GM19238 (cell line): ENCODE data around the gene LPCAT4.
"Not testable (repeated sequence)": the region's sequence is repeated elsewhere in the genome, so short reads cannot be mapped to it uniquely, and the experiment has no call there.

Experiments used
- DNase-seq: peaks from one replicate; pipeline ENCODE4 v3.0.0; 2011; ENCODE audit warnings: low spot score; ENCODE audit not compliant: insufficient read length

Gene LPCAT4

DNA sequence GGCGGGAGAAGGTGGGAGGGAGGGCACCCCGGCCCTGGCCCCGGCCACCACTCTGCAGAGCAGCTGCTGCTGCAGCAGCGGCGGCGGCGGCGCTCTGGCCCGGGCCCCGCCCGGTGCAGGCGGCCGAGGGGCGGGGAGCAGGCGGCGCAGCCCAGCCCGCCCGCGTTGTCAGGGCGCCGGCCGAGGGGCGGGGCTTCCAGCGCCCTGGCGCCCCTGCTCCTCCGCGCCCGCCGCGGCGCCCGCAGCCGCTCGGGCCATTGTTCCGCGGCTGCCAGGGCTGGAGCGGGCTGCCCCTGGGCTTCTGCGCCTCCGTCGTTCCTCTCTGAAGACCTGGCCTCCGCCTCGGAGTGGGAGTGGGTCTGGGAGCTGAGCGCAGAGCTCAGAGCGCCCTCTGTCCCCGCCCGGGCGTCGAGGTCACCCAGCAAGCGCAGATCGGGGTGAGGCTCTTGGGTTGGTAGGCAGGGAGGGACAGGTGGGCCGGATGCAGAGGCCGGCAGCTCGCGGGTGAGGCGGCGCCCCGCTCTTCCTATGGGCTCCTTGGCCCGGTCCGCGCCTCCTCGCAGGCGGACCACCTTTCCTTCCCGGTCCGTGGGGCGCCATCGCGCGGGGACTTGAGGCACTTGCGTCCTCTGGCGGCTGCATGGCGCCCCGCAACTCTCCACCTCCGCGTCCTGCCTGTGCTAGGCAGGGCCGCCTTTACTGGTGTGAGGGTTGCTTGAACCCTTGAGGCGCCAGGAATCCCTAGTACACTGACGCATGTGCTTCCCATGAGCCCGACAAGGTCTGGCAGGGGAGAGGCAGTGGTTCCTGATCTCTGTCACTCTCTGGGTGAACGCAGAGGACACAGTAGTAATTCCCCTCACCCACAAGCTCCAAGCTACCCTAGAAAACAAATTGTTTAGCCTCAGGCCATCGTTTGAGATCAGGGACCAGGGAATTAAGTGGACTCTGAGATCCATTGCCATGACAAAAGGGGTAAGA is at the start of gene LPCAT4:
Gene LPCAT4, minus strand, starts transcription at position 96 of the 981 bp plus-strand sequence. CDS start 96 bp downstream, outside the sequence.
- peak; percentile 93 for DNase-seq

- not testable (repeated sequence) for DNase-seq
These were observed 42.5 kb upstream of the LPCAT4 start for GRCh38 chr15:34409511-34409910.

DNA sequence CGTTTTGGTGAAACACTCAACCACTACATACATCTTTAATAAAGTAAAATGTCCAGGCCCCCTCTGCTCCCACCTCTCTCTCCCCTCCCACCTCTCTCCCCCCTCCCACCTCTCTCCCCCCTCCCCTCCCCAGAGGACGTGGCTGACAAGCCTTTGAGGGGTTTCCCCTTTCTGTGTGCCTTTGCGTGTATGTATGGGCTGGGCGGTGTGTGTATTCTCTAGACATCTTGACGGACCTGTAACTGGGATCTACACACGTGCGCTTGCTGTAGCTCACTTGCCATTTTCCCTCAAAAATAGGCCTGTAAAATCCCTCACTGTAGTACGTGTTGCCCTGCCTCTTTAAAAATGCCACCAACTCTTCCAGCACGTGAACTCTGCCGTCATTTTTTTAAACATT is 42.0 kb upstream of the LPCAT4 start:
- DNase-seq, result not testable (repeated sequence)

DNA sequence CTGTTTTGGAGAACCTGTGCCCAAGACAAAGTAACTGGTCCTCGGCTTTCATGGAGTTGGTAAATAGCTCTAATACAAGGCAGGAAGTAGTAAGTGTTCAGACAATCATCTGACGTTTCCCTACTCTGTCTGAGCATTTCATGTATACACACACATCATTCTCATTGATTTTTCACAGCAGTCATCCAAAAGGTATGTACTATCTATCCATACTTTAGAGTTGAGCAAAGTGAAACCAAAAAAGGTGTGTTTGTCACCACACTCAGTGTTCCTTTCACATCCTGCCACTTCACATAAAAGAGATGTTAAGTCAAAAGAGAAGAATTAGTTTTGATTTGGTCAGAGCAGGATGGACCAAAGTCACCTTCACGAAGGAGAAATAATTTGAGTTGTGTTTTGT is 36.9 kb upstream of the LPCAT4 start:
- DNase-seq, result not testable (repeated sequence)

DNA sequence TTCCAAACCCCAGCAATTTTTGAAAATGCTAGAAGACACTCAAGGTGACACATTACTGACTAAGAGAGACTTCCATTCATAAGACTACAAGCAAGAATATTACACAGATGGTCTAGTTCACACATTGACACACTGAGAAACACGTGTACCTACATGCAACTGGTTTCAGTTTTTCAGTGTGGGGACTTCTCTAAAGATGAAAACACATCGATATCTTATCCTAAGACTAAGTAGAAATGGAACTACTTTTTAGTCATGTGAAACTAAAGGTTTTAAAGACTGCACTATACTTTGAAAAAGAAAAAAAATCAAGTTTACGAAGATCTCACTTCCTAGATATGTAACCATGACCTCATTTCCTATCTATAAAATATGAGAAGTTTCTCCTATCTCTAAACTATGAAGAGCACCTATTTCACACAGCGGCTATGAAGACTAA is 36.2 kb upstream of the LPCAT4 start:
- not testable (repeated sequence) for DNase-seq

- not testable (repeated sequence) for DNase-seq
These were observed 30.8 kb upstream of the LPCAT4 start for GRCh38 chr15:34397637-34398259.

DNA sequence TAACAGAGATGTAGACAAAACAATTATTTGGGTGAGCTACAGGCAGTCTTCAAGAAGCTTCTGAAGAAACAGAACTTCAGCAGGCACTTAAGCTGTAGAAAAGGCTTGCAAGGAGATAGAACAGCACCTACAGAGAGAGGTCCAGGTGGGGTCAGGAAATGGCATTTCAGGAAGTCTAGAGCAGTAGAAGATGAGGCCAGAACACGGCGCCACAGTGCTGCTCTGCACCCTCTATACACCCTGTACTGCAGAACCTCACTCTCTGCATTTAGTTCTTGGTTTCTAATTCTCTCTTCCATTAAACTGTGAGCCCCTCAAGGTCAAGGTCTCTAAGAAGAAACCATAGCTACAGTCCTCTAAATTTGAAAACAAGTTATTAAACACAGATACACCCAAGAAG is 26.0 kb upstream of the LPCAT4 start:
- DNase-seq, result not testable (repeated sequence)

GRCh38 chr15:34389594-34390086 is 22.6 kb upstream of the LPCAT4 start:
- DNase-seq, result not testable (repeated sequence)

DNA sequence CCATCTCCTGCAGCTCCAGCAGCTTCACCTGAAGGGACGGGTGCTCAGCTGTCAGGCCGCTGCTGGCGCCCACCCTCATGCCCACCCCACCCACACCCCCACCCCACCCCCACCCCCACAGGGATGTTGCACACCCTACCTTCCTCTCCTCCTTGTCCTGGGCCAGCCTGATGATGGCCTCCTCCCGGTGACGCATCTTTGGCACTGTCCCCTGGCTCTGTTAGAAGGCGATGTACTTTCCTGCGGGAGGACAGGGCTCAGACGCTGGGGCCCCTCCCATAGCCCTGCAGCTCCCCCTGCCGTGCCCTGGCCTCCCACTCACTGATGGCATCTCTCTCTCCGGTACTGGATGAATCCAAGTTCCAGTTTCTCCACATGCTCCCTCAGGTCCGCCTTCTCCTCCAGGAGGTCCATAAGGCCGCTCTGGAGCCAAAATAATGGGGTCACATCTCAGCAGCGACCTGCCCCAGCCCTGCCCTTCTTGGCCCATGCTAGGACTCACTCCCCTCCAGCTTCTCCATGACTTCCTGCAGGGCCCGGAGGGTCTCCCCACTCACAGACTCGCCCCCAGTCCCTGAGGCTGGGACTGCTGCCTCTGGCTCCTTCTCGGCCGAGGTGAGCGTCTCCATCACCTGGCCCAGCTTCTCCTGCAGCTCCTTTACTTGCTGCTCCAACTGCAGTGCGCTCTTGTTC is 15.0 kb upstream of the LPCAT4 start:
- DNase-seq, result not testable (repeated sequence)

GRCh38 chr15:34380491-34380890 is 13.5 kb upstream of the LPCAT4 start:
- DNase-seq, result not testable (repeated sequence)

- no peak for DNase-seq
These were observed 9.9 kb upstream of the LPCAT4 start for GRCh38 chr15:34376856-34377255.

DNA sequence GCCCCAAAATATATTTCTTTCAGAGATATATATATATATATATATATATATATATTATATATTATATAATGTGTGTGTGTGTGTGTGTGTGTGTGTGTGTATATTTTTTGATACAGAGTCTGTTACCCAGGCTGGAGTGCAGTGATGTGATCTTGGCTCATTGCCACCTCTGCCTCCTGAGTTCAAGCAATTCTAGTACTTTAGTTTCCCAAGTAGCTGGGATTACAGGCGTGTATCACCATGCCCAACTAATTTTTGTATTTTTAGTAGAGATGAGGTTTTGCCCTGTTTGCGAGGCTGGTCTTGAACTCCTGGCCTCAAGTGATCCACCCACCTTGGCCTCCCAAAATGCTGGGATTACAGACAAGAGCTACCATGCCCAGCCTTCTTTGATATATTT is 8.5 kb upstream of the LPCAT4 start:
- not testable (repeated sequence) for DNase-seq

- no peak for DNase-seq
These were observed 7.8 kb upstream of the LPCAT4 start for GRCh38 chr15:34374816-34375215.

DNA sequence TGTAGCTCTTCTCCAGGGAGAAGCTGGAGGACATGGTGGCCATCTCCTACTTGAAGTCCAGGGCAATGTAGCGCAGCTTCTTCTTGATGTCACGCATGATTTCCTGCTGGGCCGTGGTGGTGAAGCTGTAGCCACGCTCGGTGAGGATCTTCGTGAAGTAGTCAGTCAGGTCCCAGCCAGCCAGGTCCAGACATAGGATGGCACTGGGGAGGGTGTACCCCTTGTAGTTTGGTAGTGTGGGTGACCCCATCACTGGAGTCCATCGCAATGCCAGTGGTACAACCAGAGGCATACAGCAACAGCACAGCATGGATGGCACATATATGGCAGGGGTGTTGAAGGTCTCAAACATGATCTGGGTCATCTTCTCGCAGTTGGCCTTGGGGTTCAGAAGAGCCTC is 7.0 kb upstream of the LPCAT4 start:
- no peak for DNase-seq

GRCh38 chr15:34370643-34371042 is 3.6 kb upstream of the LPCAT4 start:
- DNase-seq, result no peak

GRCh38 chr15:34370129-34370528 is 3.1 kb upstream of the LPCAT4 start:
- no peak for DNase-seq

GRCh38 chr15:34366271-34367065 is 528 bp downstream of the LPCAT4 start:
- peak; percentile 54 for DNase-seq

DNA sequence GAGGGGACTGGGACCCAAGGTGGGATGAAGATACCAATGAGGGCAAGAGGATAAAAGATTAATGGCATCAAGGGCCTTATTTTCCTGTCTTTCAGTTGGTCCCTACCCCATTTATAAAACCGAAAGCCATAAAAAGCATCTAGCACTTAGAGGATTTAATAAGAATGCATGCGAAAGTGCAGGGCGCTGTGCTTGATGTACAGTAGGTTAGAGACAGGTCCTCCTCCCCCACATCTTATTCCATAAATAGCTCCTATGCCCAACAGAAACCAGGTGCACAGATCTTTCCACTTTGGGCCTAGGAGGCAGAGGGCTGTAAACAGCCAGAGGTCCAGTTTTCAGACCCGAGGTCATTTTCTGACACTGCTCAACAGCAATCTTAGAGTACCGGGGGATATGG is 1.2 kb downstream of the LPCAT4 start:
- DNase-seq, result no peak

GRCh38 chr15:34365091-34365825 is 1.7 kb downstream of the LPCAT4 start:
- DNase-seq, result no peak

GRCh38 chr15:34364041-34364440 is 3.0 kb downstream of the LPCAT4 start:
- no peak for DNase-seq
